Measurements from ENCODE around the gene FBXL5.

DNA sequence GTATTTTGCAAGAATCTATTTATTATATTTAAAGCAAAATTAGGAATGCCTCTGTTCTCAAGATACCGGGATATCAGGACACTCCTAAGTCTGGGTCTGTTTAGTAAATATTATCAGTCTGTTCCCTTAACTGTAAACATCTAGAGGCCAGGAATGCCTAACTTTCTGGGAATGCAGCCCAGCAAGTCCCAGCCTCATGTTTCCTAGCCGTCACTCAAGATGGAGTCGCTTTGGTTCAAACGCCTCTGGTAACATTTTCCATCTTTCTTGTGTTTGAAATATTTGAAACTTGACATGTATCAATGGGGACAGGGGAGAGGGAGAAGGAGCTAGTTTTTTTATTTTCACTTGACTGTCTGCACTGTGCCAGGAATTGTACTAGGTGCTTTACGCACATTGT lies 85.4 kb downstream of the FBXL5 start:
- no peak for TF ChIP-seq POLR2A (IDR thresholded peaks at IDR 0.05)
- TF ChIP-seq, protein P1, sequence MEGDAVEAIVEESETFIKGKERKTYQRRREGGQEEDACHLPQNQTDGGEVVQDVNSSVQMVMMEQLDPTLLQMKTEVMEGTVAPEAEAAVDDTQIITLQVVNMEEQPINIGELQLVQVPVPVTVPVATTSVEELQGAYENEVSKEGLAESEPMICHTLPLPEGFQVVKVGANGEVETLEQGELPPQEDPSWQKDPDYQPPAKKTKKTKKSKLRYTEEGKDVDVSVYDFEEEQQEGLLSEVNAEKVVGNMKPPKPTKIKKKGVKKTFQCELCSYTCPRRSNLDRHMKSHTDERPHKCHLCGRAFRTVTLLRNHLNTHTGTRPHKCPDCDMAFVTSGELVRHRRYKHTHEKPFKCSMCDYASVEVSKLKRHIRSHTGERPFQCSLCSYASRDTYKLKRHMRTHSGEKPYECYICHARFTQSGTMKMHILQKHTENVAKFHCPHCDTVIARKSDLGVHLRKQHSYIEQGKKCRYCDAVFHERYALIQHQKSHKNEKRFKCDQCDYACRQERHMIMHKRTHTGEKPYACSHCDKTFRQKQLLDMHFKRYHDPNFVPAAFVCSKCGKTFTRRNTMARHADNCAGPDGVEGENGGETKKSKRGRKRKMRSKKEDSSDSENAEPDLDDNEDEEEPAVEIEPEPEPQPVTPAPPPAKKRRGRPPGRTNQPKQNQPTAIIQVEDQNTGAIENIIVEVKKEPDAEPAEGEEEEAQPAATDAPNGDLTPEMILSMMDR (IDR thresholded peaks at IDR 0.05), result no peak
